Ammon's horn (tissue), 1 donor: ENCODE results near the gene ARSJ.
A peak's percentile ranks its signal among the peaks of the same experiment; 100 is the strongest.
"Not testable (repeated sequence)": the region's sequence is repeated elsewhere in the genome, so short reads cannot be mapped to it uniquely, and the experiment has no call there.

Source experiments
- DNase-seq: peaks from one replicate; pipeline ENCODE4 v3.0.0-alpha.2; 2016; ENCODE audit warnings: low spot score

ARSJ gene

DNA sequence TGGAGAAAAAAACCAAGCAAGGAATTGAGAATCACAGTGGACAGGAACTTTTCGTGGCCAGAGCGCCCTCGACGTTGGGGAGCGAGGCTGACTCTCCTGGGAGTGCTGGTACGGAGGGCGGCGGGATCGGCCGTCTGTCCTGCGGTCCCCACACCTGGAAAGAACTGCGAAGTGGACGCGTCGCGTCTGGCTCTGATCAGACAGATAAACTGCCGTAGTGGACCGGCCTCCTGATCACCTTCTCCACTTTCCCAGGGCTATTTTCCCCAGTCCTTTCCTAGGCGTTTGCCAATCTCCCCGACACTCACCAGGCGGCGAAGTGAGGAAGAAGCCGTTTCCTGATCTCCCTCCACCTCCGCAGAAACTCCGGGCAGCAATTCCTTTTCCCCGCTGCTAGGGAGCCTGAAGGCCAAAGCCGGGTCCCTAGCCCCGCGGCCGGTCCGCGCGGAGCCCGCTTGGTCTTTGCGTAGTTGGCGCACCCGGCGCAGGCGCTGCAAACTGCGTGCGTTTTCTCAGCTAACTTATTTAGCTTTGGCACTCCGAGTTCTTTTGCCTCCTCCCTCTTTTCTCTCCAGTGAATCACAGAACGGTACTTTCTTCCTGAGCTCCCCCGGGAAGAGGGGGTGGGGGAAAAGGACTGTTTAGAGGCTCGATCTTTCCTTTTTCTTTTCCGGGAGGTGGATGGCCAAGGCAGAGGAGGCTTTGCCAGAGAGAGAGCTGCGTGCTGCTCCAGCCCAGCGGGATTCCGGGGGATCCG, at the start of gene ARSJ:
TSS of gene ARSJ (minus strand) at position 500 of the 757 bp plus-strand sequence. CDS start 813 bp downstream, outside the sequence.
- DNase-seq: peak; percentile 24

DNA sequence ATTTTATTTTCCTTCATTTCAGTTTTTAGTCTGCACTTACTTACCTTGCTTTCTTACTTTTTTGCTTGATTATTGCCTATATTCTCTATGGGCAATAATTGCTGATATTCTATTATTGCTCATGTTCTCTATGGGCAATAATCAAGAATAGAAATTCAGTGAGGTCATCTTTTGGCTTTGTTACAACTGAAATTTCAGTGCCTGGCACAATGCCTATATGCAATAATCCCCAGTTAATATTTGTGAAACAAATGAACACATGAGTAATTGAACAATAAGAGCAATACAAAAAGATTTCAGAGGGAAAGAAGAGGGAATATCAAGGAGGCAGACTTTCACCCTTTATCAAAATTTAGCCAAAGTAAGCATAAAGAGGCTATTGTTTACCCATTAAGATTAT, 48.6 kb upstream of the ARSJ start:
- no peak for DNase-seq

DNA sequence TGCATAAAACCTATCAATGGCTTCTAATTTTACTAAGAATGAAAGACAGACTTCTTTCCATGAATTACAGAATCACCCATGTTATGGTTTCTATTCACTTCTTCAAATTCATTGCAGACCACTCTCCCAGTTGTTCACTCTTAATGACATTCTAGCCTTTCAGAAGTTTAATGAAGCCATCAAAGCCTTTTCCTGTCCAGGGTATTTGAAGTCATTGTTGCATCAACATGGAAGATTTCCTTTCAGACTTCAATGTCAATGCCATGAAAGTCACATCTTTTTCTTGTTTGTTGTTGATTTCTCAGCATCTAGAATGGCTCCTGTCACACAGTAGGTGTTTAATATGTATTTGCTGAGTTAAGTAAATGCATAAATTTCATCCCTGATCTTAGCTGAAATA, 48.1 kb upstream of the ARSJ start:
- no peak for DNase-seq

DNA sequence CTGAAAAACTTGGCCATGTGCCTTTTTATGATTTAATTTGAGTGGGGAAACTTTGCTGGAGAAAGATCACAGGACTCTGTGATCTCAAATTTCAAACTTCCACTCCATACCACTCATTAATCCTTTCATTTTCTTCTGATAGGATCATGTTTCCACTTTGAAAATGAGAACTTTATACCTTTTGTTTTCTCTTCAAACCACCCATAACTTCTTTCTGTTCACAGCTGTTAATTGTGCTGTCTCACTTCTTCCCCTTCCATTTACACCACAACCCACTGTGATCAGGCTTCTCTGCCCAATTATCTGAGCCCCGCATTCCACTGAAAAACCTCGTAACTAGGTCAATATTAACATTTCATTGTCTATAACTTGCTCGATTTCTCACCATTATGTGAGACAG, 47.0 kb upstream of the ARSJ start:
- DNase-seq: no peak

DNA sequence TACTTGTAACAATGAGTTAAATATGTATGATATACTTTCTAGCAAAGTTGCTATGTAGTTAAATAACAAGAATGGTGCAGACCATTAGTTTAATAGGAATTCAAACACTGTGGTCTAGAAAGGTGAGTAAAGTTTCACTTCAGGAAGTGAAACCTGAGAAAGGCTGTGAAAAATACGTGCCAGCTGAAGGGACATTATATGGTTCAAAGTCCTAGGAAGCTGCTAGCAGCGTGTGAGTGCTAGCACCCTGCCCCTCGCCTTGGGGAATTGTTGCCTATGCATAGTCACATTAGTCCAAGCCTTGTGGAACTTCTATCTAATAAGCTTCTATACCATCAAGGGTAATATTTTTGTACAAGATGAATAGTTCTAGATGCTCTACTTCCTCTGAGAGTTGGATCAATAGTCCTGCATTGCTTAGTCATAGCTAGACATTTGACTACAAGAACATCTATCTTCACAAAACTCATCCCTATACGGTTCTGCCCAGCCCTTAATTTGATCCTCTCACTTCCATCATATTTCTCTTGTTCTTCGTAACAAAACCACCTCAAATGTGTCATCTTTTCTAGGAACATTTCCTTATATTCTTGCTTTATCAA, 45.8 kb upstream of the ARSJ start:
- no peak for DNase-seq

DNA sequence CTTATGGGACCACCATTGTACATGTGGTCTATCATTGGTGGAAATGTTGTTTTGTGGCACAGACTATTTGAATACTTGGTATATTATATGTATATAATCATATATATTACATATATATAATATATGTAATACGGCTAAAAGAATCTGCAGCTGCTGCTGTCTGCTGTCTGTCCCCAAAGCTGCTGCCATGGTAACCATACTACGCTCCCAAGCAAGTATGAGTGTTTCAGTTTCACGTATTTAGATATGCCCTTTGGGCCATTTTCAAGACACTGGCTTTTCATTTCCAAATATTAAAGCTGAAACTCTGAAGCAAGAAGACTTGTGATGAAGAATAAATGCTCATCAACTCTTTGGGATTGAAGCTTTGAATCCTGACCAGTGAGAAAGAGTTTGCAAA, 42.0 kb upstream of the ARSJ start:
- no peak for DNase-seq

DNA sequence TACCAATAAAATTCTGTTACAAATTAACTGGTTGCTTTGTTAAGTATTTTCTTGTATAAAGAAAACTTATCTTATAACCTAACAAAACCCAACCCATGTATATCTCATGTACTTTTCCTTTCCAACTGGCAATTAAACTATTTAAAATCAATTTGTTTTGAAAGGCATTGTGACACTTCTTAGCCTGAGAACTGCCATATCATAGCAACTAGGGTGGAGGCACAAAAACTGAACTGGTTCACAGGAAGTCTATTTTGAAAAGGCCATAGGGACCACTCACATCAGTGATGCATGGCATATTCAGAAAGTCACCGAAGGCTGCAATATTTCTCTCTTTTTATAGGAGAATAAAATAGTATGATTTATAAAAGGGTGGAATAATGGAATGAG, 40.5 kb upstream of the ARSJ start:
- DNase-seq: no peak

DNA sequence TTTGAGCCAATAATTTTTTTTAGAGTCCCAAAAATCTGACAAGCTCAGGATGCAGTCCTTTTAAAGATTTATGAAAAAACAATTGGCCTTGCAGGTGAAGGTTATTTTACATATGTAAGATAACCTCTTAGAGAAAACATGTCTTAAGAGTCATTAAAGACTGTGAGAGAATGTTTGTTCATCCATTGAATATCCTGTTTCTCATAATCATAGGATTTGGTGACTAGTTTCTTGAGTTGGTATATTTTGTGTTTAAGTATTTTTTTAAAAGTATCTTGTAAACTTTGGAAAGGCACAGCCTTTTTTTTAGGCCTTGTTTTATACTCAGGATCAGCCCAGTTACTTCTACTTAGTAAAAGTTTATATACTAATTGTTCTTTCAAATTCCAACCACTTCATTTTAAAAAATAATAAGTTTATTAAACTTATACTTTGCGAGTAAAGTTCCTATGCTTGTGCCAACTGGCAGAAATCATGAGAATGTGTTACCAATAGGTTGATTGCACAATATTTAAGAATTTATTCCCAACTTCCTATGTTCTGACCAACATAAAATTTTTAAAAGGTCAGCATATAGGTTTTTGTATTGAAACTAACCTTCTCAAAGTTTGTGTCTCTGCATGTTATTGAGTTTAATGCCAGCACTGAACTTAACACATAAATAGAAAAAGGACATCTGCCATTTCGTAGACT, 40.0 kb upstream of the ARSJ start:
- no peak for DNase-seq

DNA sequence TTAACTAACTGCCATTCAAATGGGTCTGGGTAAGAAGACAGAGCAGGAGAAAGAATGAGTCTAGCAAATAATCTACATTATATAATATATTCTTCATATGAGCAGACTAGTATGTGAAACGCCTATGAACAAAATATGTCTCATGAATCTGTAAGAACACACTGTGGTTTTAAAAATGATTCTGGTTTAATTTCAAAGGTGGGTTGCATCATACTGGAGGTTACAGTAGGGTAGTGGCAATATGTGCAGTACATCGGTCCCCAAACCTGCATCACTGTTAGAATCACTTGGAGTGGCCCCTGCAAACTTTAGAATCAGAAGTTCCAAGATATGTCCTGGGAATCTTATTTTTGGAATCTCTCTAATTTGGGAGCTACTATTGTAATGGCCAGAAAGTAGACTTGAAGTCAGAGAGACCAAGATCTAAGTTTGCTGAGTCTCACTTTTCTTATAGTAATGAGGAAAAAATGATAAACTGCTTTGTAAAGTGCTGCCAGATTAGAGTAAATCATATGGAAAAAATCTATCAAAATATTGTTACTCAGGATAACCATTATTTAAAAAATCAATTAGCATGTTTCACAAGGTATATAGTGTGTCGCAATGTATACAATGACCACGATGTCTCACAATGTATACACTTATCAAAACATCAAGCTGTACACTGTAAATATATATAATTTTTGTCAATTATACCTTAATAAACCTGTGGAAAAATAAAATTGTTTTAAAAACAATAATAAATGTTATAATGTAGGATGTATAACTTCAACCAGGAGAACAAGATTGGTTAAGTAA, 37.9 kb upstream of the ARSJ start:
- DNase-seq: no peak

DNA sequence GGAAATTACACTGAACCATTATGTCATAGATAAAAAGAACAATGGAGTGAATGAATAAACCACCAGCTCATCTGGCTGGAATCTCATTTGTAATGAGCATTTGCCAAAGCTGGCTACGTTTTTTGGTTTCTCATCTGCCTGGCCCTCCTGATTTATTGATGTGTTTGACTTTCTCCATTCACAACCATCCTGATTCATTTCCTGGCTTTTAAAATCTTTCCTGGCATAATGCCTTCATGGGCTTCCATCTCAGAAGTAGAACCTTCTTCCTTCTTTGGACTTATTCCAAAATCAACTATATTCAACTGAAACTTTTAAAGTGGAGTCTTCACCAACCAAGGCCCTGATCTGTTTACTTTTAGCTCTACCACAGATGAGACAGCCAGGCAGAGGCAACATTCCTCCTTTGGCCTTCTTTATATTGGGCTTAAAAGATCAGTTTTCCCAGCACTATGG, 36.0 kb upstream of the ARSJ start:
- no peak for DNase-seq

DNA sequence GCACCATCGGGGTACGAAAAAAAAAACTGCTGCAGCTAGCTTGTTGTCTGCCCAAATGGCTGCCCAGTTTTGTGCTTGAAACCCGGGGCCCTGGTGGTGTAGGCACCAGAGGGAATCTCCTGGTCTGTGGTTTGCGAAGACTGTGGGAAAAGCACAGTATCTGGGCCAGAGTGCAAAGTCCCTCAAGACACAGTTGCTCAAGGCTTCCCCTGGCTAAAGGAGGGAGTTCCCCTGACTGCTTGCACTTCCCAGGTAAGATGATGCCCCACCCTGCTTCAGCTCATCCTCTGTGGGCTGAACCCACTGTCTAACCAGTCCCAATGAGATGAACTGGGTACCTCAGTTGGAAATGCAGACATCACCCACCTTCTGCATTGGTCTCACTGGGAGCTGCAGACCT, 33.8 kb upstream of the ARSJ start:
- not testable (repeated sequence) for DNase-seq

DNA sequence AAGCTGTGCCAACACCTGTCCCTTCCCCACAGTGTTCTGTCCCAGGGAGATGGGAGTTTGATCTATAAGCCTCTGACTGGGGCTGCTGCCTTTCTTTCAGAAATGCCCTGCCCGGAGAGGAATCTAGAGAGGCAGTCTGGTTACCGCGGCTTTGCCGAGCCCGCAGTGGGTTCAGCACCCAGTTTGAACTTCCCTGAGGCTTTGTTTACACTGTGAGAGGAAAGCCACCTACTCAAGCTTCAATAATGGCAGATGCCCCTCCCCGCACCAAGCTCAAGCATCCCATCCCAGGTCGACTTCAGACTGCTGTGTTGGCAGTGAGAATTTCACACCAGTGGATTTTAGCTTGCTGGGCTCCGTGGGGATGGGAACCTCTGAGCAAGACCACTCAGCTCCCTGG, 33.3 kb upstream of the ARSJ start:
- no peak for DNase-seq

DNA sequence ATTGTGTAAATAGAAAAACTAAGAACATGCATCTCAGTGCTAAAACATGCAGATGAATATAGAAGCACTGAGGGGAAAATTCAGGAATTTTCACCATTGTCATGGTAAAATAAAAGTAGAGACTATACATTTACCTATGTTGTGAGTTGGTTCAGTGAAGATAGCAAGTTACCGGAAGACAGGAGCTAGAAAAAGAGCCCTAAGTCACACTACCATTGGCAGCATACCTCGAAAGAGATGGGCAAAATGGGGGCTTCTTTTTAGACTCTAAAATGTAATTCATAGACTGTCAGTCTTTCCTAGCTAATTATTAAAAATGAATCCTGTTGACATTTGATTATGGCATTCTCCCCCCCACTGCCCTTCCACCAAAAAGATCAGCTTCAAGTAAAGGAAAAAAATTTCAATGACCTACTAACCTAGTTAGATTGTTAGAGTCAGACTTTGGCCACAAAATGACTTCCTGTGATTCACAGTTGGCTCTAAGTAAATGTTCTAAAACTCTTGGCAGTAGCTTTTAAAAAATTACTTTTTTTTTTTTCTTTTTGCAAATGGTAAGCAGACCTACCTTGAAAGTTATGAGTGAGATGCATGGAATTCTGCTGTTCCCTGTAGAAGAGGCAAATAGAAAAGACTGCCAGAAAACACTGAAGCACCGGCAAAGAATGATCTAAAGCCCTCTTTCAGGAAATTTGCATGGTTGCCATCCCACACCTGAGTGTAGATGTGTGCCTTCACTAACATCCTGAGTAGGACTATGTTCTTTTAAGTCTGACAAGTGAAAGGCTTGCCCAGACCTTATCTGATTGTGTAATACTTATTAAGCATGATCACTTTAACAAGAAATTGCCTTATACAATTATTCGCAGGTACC, 26.4 kb upstream of the ARSJ start:
- DNase-seq: no peak

DNA sequence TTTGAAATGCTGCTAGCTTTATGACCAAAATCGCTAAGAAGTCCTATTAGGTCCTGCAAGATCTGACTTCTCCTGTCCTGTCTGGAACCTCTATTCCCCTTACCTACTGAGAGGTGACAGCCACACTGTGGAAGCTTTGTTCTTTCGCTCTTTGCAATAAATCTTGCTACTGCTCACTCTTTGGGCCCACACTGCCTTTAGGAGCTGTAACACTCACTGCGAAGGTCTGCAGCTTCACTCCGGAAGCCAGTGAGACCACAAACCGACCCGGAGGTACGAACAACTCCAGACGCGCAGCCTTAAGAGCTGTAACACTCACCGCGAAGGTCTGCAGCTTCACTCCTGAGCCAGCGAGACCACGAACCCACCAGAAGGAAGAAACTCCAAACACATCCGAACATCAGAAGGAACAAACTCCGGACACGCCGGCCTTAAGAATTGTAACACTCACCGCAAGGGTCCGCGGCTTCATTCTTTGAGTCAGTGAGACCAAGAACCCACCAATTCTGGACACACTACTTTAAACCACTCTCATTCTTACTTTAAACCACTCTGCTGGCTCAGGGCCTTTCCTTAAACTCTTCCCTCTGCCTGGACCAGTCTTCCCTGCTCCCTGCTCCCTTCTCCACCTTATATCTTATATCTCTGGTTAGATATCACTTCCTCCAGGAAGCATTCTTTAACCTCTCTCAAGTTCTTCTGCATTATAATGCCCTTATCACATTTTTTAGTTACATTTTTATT, 25.2 kb upstream of the ARSJ start:
- not testable (repeated sequence) for DNase-seq

DNA sequence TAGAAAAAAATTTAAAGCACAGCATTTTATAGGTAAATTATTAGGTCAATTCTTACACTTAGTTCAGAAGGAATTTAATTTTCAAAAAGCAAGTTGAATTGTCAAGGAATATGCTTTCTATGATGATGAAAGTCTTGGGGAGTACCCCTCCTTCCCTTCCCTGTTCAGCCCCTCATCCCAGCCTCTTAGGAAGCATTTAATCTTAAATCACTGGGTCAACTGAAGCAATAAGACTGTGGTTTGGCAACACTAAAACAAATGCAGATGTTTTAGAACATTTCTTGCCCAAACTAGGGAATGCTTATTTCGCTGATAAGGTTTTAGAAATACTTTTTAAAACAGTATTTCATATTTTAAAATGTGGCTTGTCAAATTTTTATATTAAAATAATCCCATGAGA, 19.1 kb upstream of the ARSJ start:
- DNase-seq: no peak

DNA sequence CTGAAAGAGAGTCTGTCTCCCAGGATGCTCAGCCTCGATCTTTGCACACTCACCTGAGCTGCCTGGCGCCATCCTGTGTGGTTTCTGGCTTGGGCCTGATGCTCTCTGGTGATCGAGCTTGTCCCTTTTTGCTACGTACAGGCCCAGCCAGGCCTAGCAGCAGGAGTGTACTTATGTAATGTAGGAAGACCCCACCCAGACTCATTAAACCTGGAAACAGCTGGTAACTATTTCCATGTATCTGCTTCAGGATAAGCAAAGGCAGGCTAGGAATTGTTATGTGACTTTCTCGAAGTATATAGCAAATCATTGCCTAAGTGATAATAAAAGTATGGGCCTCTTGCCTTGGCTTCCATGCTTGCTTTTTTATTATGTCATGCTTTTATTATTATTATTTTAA, 18.6 kb upstream of the ARSJ start:
- DNase-seq: no peak

DNA sequence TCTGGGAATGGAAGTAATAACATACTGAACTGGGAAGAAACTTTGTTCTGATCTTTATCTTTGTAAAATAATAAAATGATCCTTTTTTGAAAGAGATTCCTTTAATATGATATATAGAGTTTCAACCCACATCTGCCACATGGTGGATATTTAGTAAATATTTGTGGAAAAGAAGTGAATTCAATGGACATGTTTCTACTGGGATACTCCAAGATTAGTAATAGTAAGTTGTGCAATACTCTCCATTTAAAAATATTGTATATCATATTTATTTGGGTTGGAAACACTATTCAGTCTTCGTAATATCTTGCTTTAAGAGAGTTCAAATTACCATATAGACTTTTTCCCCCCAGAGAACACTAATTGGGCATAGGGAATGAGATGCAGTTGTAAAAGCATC, 17.8 kb upstream of the ARSJ start:
- no peak for DNase-seq

DNA sequence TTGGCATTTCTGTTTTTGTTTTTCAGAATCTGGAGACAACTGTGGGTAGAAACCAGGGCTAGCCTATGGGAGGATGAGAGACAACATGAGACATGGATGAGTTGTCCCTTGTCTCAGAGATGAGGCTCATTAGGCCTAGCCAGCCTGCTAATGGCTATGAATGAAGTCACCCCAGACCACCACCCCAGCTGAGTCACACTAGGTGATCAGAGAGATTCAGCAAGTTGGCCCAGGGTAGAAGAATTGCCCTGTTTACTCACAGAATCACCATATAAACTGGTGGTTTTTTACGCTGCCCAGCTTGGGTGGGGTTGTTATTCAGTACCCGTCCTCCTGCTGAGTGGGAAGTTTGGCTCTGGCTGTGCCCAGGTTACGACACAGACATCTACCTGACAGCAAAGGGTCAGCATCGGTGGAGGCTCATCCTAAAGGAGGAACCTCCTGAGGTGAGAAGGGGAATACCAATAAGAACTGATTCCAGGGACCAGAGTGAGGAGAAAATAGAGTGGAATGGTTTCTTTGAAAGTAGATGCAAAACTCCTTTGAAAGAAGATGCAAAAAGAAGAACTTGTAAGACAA, 17.2 kb upstream of the ARSJ start:
- no peak for DNase-seq

DNA sequence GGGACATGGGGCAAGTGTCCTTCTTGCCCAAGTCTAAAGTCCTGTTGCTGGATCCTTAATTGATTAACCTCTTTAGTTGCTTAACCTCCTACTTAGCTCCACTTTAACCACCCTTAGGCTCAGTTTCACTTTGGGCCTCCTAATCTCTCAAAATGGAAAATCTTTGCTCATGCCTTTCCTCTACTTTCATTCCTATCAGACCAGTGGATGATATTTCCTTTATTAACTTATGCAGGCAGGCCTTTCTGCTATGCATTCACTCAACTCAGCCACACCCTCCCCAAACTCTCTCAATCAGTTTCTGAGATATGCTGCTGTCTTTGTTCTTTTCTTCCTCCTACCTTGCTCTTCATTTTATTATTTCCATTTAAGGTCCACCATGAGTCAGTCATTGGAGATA, 14.4 kb upstream of the ARSJ start:
- DNase-seq: no peak

DNA sequence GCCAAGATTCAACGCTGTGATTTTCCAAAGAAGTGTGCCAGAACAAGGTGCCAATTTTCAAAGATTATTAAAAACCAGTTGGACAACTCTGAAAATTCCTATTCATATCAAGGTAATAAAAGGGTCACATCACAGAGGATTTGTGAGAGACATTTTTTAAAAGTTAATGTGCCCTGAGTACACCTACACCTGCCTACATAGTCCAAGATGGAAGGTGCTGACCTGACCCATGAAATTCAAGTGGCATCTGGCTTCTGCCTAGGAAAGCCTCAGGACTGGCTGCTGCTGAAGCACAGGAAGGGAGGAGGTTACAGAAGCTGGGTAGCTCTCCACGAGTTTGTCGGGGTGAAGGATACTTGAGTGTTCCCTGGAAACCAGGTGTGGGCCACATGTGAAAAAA, 11.4 kb upstream of the ARSJ start:
- DNase-seq: no peak
